ENCODE data around the gene PTPRK.

Gene PTPRK

DNA sequence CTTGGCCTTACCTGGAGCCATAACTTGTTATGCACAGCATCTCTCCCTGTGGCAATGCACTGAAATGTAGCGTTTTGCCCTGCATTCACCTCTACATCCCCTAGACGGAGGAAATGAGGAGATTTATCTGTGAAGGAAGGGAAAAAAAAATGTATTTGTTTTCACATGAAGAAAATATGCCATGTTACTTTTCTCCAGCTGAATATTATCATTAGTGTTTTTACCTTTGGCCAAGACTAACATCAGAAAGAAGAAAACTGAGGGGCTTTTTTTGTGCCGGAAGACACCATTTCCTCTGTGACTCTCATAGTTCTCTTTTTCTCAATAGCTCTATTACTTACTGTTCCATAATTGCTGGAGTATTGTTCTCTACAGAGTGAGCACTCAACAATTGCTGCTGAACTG lies 280.4 kb downstream of the PTPRK start:
- DNase-seq: no peak

DNA sequence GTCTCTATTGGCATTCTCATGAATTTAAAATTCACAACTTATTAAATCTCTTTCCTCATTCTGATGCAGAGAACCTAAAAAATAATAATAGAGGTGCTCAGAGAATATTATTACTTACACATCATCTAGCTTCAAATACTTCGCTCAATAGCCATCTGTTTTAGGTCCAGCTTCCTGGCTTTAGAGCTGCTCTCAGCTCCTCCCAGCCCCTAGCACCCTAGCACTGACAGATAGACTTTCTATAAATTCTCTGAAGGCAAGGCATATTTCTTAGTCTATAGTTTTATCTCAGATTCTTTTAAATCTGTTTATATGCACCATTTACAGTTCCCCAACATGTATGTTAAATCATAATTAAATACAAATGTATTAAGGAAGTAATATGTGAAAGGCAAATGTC lies 281.3 kb downstream of the PTPRK start:
- DNase-seq: no peak

DNA sequence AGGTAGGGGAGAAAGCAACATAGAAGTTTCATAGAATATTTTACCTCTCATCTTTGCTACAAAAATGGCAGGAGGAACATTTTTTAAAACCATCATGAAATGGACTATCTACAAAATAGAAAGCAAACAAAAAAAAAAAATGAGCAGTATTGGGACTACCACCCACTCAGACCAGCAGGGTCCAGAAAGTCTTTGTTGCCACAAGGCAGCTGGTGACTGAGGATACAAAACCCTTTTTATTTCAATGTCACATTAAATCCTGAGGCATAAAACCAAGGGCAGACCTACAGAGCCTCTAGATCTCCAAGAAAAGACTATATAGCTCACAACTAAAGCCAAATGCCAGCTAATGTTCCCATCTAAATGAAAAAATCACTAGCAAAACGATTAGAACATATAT lies 282.2 kb downstream of the PTPRK start:
- no peak for DNase-seq

DNA sequence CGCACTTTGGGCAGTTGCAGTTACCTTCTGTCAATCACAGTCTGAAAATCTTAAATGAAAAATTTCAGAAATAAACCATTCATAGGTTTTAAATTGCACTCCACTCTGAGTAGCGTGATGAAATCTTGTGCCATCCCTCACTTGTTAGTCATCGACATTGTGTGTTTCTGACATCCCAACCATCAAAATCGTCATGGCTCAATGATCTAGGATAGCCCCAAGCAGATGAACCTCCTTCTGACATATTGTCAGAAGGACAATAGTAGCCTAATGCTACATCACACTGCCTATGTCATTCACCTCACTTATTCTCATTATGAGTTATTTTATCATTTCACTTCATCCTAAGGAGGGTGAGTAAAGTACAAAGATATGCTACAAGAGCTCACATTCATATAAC lies 284.8 kb downstream of the PTPRK start:
- no peak for DNase-seq

- no peak for DNase-seq
Observed at GRCh38 chr6:128233531-128233930, 286.9 kb downstream of the PTPRK start.

- DNase-seq: no peak
Observed at GRCh38 chr6:128230267-128230989, 290.0 kb downstream of the PTPRK start.

- DNase-seq: no peak
Observed at GRCh38 chr6:128225612-128226011, 294.8 kb downstream of the PTPRK start.

DNA sequence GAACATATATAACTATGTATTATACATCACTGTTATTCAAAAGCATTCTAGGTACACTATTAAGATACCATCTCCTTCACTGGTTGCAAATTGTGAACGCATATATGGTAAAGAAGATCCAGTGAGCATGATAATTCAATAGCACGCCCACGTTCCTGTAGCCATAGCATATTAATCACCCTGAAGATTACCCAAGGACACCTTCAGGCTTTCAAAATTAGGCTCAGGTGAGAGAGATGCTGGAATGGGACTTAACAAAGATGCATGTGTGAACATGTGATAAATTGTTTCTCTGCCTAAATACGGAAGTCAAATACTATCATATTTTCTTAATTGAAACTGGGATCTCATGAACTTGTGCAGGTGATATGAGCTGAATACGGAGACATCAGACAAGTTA lies 303.5 kb downstream of the PTPRK start:
- no peak for DNase-seq

GRCh38 chr6:128209771-128210170 lies 310.6 kb downstream of the PTPRK start:
- DNase-seq: no peak

DNA sequence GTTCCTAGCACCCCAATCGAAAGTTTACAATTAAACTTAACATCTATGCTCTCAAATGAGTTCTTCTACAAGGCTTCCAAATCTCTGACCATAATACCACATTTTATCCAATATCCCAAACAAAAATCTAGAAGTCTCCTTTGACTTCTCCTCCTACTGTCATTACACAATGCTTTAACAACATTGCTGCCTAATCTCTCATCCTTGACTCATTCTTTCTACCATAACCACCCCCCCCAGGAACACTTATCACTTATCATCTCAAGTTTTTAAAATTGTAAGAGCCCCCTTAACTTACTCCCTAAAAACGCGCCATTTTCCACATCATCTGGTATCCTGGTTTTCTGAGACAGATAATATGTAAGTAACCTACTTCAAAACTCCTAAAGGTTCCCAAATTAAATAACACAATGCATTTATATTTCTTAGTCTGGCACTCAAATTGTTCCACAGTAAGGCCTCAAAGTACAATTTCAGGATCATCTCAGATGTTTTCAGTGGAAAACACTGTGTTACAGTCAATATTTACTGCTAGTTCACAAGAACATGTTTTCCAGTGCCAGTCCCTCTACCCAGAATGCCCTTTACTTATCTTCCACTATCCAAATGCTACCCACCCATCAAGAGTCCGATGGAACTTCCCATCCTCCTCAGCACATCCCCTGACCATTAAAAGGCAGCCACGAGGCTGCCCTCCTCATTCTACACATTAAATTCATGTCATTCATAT lies 311.4 kb downstream of the PTPRK start:
- DNase-seq: no peak

- no peak for DNase-seq
Observed at GRCh38 chr6:128208078-128208477, 312.3 kb downstream of the PTPRK start.

- no peak for DNase-seq
Observed at GRCh38 chr6:128206610-128207426, 313.6 kb downstream of the PTPRK start.

GRCh38 chr6:128204616-128205015 lies 315.8 kb downstream of the PTPRK start:
- no peak for DNase-seq

DNA sequence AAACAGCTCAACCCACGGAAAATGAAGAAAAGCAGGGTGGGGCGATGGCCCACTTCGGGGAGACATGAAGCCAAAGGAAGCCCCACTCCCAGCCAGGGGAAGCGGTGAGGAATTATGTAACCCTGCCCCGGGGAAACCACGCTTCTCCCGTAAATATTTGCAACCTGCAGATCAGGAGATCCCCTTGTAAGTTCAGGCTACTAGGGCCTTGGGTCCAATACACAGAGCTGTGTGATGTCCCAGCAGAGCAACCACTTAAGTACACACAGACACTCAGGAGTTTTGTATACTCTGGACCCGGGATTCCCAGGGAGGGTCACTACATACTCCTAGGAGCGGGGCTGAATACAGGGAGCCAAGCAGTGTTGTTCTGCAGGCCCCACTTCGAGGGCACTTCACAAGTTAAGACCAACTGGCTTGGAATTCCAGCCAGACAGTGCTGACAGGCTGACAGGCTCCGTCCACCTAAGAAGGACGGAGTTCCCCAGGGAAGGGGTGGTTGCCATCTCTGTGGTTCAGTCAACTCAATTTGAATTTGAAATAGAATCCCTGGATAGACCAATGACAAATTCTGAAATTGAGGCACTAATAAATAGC lies 318.1 kb downstream of the PTPRK start:
- no peak for DNase-seq

DNA sequence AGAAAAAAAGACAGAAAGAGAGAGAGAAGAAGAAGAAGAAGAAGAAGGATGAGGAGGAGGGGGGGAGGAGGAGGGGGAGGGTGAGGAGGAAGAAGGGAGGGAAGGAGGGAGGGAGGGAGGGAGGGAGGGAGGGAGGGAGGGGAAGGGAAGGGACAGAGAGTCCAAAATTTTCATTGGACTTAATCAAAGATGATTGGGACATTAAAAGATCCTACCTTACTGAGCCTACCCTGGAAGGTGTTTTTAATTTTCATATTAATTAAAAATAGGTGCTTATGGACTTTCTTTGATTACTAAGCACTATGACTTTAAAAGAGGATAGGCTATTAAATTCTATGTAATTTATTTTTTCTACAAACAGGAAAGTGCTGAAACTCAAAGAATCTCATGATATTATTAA lies 319.6 kb downstream of the PTPRK start:
- no peak for DNase-seq

GRCh38 chr6:128199461-128199860 lies 320.9 kb downstream of the PTPRK start:
- no peak for DNase-seq

GRCh38 chr6:128192972-128193371 lies 327.4 kb downstream of the PTPRK start:
- no peak for DNase-seq

GRCh38 chr6:128188678-128189077 lies 331.7 kb downstream of the PTPRK start:
- no peak for DNase-seq

- no peak for DNase-seq
Observed at GRCh38 chr6:128186729-128187128, 333.7 kb downstream of the PTPRK start.

- no peak for DNase-seq
Observed at GRCh38 chr6:128179876-128180438, 340.4 kb downstream of the PTPRK start.

DNA sequence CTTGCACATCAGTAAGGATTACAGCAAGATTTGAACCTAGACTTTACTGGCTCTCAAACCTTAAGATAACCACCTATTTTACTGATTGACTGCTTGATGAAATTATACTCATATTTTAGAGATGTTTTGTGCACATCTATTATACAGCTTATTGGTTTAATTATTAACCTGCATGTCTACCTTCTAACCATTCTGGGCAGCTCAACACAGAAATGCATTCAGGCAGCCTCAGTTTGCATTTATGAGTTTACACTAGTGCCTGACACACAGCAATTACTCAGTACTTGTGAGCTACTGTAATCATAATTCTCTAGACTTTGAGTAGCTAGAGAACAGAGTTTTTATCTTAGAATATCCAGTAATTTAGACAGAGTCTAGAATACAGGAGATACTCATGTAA lies 345.7 kb downstream of the PTPRK start:
- no peak for DNase-seq

- DNase-seq: no peak
Observed at GRCh38 chr6:128172752-128173682, 347.4 kb downstream of the PTPRK start.

Data from DMS153 (cell line).